RWPE2 (cell line): Measurements from ENCODE around the gene INAFM2.

ENCODE experiments used
- ATAC-seq: fragments of 200-7000 bp; cut with Tn5 transposase; 3 replicates; pipeline ENCODE4 v1.9.1; 2021; ENCODE audit warnings: low read depth
- DNase-seq: peaks from one replicate; pipeline ENCODE4 v3.0.0-alpha.2; 2020; ENCODE audit warnings: low spot score
- H3K27ac ChIP-seq: fragments of 450-650 bp; 2 replicates; pipeline ENCODE4 v1.5.1; 2017; ENCODE audit warnings: mild to moderate bottlenecking; ENCODE audit not compliant: poor library complexity, severe bottlenecking
- H3K27me3 ChIP-seq: fragments of 250-450 bp; sonication (Bioruptor Pico); 2 replicates; pipeline ENCODE4 v1.5.1; 2021; ENCODE audit warnings: mild to moderate bottlenecking, moderate library complexity; ENCODE audit not compliant: insufficient read depth, poor library complexity, severe bottlenecking
- H3K36me3 ChIP-seq: fragments of 250-450 bp; sonication (Bioruptor Pico); 2 replicates; pipeline ENCODE4 v1.5.1; 2020; ENCODE audit warnings: low read depth, mild to moderate bottlenecking, moderate library complexity
- H3K4me1 ChIP-seq: fragments of 250-450 bp; sonication (Bioruptor Pico); 2 replicates; pipeline ENCODE4 v1.5.1; 2021; ENCODE audit warnings: mild to moderate bottlenecking, moderate library complexity; ENCODE audit not compliant: insufficient read depth, poor library complexity, severe bottlenecking
- H3K4me3 ChIP-seq: fragments of 250-450 bp; sonication (Bioruptor Pico); 2 replicates; pipeline ENCODE4 v1.5.1; 2021; ENCODE audit warnings: mild to moderate bottlenecking, moderate library complexity; ENCODE audit not compliant: severe bottlenecking
- H3K9me3 ChIP-seq: fragments of 250-450 bp; sonication (Bioruptor Pico); 2 replicates; pipeline ENCODE4 v1.5.1; 2021; ENCODE audit warnings: mild to moderate bottlenecking, moderate library complexity; ENCODE audit not compliant: severe bottlenecking
- CTCF ChIP-seq: fragments of 450-650 bp; IDR thresholded peaks from one replicate; pipeline ENCODE4 v1.5.1; 2017; ENCODE audit warnings: mild to moderate bottlenecking, moderate library complexity; ENCODE audit not compliant: poor library complexity, severe bottlenecking

The INAFM2 gene

DNA sequence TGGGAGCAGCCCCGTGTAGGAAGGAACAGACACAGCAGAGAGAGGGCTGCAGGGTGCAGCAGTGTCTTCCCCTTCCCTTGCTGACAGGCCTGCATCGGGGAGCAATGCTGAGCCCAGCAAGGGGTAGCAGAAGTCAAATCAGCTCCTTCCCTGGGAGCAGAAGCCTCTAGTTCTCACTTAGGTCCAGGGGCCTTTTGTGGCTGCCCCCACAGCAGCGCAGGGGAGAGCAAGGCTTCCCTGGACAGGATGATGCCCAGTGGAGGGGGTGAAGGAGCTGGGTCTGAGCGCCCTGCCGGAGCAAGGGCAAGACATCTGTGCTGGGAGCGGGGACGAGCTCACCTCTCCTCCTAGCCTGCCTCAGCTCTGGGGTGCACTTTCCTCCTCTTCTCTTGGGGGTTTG lies 16.6 kb upstream of the INAFM2 start:
- Histone ChIP-seq H3K9me3 (no peaks in the 10 kb centered on the region), H3K36me3 (no peaks in the 10 kb centered on the region), H3K27ac (no peak overlapping the region), H3K4me3 (no peak overlapping the region), H3K27me3 (no peaks in the 10 kb centered on the region), H3K4me1 (no peaks in the 10 kb centered on the region)
- no peak for TF ChIP-seq CTCF
- no peak for ATAC-seq
- peak; percentile 68 for DNase-seq

- no peak within 1 kb of the TSS for H3K4me3 ChIP-seq
- ATAC-seq (peak; percentile 31), DNase-seq (peak; percentile 62)
- H3K27ac ChIP-seq = no peak within 1 kb of the TSS
- no peaks in the 10 kb centered on the region for H3K9me3 ChIP-seq
- TF ChIP-seq CTCF = peak; percentile 29
- H3K4me1 ChIP-seq = no peaks in the 10 kb centered on the region
- no peaks in the 10 kb centered on the region for H3K27me3 ChIP-seq
- no peaks in the 10 kb centered on the region for H3K36me3 ChIP-seq
Observed at GRCh38 chr15:40307421-40308211, 15.9 kb upstream of the INAFM2 start, which contains the start of gene PLCB2. TSS of gene PLCB2 (minus strand) at chr15:40307935. CDS start at chr15:40307672, 263 bp downstream.

DNA sequence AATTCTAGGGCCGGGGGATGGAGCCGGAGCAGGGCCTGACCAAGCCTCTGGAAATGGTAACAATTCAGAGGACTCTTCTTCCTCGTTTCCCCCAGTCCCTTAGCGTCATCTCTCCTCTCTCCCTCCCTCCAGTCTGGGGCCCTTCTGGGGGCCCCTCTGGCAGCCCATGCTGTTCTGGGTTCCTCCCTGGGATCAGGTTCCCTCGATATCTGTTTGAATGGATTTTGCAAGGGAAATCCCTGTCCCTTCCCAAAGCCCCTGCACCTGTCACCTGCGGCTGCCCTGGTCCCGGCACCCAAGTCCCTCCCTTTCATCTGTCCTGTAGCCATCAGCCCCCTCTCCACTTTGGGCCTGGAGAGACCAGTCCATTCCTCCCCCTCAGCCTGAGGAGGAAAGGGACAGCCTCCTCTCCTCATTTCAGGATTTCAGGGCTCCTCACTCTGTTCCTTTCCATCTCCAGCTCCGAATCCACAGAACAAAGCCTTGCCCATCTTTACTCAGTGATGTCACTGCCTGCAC lies 14.1 kb upstream of the INAFM2 start:
- H3K9me3 ChIP-seq = no peaks in the 10 kb centered on the region
- TF ChIP-seq CTCF = no peak
- ATAC-seq (no peak), DNase-seq (peak; percentile 36)
- H3K27me3 ChIP-seq = no peaks in the 10 kb centered on the region
- H3K36me3 ChIP-seq = no peaks in the 10 kb centered on the region
- H3K4me1 ChIP-seq = peaks cover 12% of the 10 kb centered on the region
- H3K27ac ChIP-seq = no peak overlapping the region
- no peak overlapping the region for H3K4me3 ChIP-seq

- DNase-seq (peak; percentile 57), ATAC-seq (no peak)
- no peak overlapping the region for H3K27ac ChIP-seq
- peak; percentile 81 for TF ChIP-seq CTCF
- no peaks in the 10 kb centered on the region for H3K9me3 ChIP-seq
- H3K4me3 ChIP-seq = no peak overlapping the region
- no peaks in the 10 kb centered on the region for H3K36me3 ChIP-seq
- no peaks in the 10 kb centered on the region for H3K27me3 ChIP-seq
- peaks cover 20% of the 10 kb centered on the region for H3K4me1 ChIP-seq
Observed at GRCh38 chr15:40310001-40310959, 13.2 kb upstream of the INAFM2 start.
